Measurements from ENCODE around the gene PPP1R14C. TPM values are rescaled to one million over a fixed set of nuclear protein-coding genes. Genes with fewer than 3 reads are reported as not detected.

Gene PPP1R14C
- total RNA-seq, 1 donor from 2014 or later: 0.26 TPM

GRCh38 chr6:150230832-150231524 lies 88.1 kb downstream of the PPP1R14C start:
- Histone ChIP-seq H3F3A (ENCODE audit: low read depth) (no peaks in the 10 kb centered on the region), H3K27me3 (no peaks in the 10 kb centered on the region), H3K27ac (no peak overlapping the region), H2AFZ (replicated peaks) (no peak overlapping the region), H3K9me3 (ENCODE audit: low read depth) (no peaks in the 10 kb centered on the region), H4K20me1 (ENCODE audit: low read depth) (no peaks in the 10 kb centered on the region), H3K4me2 (no peak overlapping the region), H3K36me3 (no peaks in the 10 kb centered on the region), H3K4me3 (no peak overlapping the region), H3K4me1 (no peaks in the 10 kb centered on the region), H3K9ac (no peak overlapping the region), H3K79me2 (ENCODE audit: low read depth) (no peaks in the 10 kb centered on the region)
- TF ChIP-seq, protein P1, sequence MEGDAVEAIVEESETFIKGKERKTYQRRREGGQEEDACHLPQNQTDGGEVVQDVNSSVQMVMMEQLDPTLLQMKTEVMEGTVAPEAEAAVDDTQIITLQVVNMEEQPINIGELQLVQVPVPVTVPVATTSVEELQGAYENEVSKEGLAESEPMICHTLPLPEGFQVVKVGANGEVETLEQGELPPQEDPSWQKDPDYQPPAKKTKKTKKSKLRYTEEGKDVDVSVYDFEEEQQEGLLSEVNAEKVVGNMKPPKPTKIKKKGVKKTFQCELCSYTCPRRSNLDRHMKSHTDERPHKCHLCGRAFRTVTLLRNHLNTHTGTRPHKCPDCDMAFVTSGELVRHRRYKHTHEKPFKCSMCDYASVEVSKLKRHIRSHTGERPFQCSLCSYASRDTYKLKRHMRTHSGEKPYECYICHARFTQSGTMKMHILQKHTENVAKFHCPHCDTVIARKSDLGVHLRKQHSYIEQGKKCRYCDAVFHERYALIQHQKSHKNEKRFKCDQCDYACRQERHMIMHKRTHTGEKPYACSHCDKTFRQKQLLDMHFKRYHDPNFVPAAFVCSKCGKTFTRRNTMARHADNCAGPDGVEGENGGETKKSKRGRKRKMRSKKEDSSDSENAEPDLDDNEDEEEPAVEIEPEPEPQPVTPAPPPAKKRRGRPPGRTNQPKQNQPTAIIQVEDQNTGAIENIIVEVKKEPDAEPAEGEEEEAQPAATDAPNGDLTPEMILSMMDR (IDR thresholded peaks at IDR 0.05): no peak
- TF ChIP-seq EZH2phosphoT487 (IDR thresholded peaks at IDR 0.05) (no peak), EZH2 (IDR thresholded peaks at IDR 0.05) (no peak)
- Mint-ChIP-seq H3K36me3 (no peaks in the 10 kb centered on the region), H3K27ac (no peak overlapping the region), H3K4me1 (peaks cover 14% of the 10 kb centered on the region), H3K4me3 (no peak overlapping the region), H3K27me3 (ENCODE audit: insufficient read depth, low read depth) (no peaks in the 10 kb centered on the region), H3K9me3 (peaks cover 8% of the 10 kb centered on the region)
- no peak for DNase-seq (ENCODE audit: low spot score)

- H3K27me3 Mint-ChIP-seq (ENCODE audit: insufficient read depth, low read depth): peaks cover 3% of the 10 kb centered on the region
- Histone ChIP-seq H3F3A (ENCODE audit: low read depth) (no peaks in the 10 kb centered on the region), H4K20me1 (ENCODE audit: low read depth) (no peaks in the 10 kb centered on the region), H3K9me3 (ENCODE audit: low read depth) (no peaks in the 10 kb centered on the region), H3K4me3 (no peak overlapping the region), H2AFZ (replicated peaks) (no peak overlapping the region), H3K4me2 (no peak overlapping the region), H3K9ac (no peak overlapping the region), H3K36me3 (no peaks in the 10 kb centered on the region), H3K27me3 (no peaks in the 10 kb centered on the region), H3K27ac (no peak overlapping the region), H3K79me2 (ENCODE audit: low read depth) (no peaks in the 10 kb centered on the region), H3K4me1 (no peaks in the 10 kb centered on the region)
- peaks cover 18% of the 10 kb centered on the region for H3K4me1 Mint-ChIP-seq
- no peak for TF ChIP-seq EZH2phosphoT487 (IDR thresholded peaks at IDR 0.05)
- TF ChIP-seq, protein P1 (IDR thresholded peaks at IDR 0.05): no peak
- TF ChIP-seq EZH2 (IDR thresholded peaks at IDR 0.05): no peak
- H3K9me3 Mint-ChIP-seq: peaks cover 8% of the 10 kb centered on the region
- DNase-seq (ENCODE audit: low spot score): no peak
- no peak overlapping the region for H3K4me3 Mint-ChIP-seq
- no peak overlapping the region for H3K27ac Mint-ChIP-seq
- no peaks in the 10 kb centered on the region for H3K36me3 Mint-ChIP-seq
These were observed 88.6 kb downstream of the PPP1R14C start for GRCh38 chr6:150231525-150231850.

DNA sequence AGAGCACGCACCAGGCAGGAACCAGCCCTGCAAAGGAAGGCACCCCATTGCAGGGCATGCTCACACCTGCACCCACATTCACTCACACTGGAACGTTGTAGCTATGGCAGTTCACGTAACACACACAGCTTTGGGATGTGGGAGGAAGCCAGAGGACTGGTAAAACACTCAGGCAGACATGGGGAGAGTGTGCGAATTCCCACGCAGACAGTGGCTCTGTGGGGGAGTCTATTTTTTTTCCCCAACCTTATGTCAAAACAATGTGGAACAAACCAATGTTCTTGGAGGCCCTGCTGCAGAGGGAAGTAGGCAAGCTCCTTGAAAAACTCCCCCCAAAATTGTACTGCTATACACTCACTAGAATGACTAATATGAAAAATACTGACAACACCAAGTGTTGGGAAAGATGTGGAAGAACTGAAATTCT lies 91.0 kb downstream of the PPP1R14C start:
- Histone ChIP-seq H3F3A (ENCODE audit: low read depth) (no peaks in the 10 kb centered on the region), H2AFZ (replicated peaks) (no peak overlapping the region), H3K9me3 (ENCODE audit: low read depth) (no peaks in the 10 kb centered on the region), H3K79me2 (ENCODE audit: low read depth) (no peaks in the 10 kb centered on the region), H3K36me3 (no peaks in the 10 kb centered on the region), H3K27me3 (no peaks in the 10 kb centered on the region), H3K27ac (no peak overlapping the region), H3K4me1 (no peaks in the 10 kb centered on the region), H3K4me3 (no peak overlapping the region), H3K4me2 (no peak overlapping the region), H3K9ac (no peak overlapping the region), H4K20me1 (ENCODE audit: low read depth) (no peaks in the 10 kb centered on the region)
- Mint-ChIP-seq H3K4me1 (peaks cover 18% of the 10 kb centered on the region), H3K4me3 (no peak overlapping the region), H3K9me3 (peaks cover 10% of the 10 kb centered on the region), H3K36me3 (no peaks in the 10 kb centered on the region), H3K27me3 (ENCODE audit: insufficient read depth, low read depth) (peaks cover 3% of the 10 kb centered on the region), H3K27ac (no peak overlapping the region)
- TF ChIP-seq EZH2 (IDR thresholded peaks at IDR 0.05) (no peak), EZH2phosphoT487 (IDR thresholded peaks at IDR 0.05) (no peak)
- TF ChIP-seq, protein P1 (IDR thresholded peaks at IDR 0.05): no peak
- no peak for DNase-seq (ENCODE audit: low spot score)

Data from neural progenitor cell (in vitro differentiated cells).